Thyroid gland (tissue), 4 donors: ENCODE measurements around the gene FHIT.

Experiments
- POLR2A ChIP-seq, 2 donors: fragments of 450-650 bp; IDR thresholded peaks; one replicate each; pipeline ENCODE4 v1.6.1; 2017; ENCODE audit warnings: antibody characterized with exemption in 2 of 2, mild to moderate bottlenecking in 2 of 2, moderate library complexity in 1 of 2
- TF ChIP-seq, protein P1 (sequence below), 6 experiments: fragments of 200-600 bp in 3 of 6; fragments of 450-650 bp in 3 of 6; sonication (generic) in 3 of 6; IDR thresholded peaks; one replicate each; pipeline ENCODE4 v1.5.1; 2016 to 2019; ENCODE audit warnings: antibody characterized with exemption in 6 of 6, mild to moderate bottlenecking in 2 of 6, inconsistent platforms in 1 of 6, moderate library complexity in 1 of 6

GRCh38 chr3:61081554-61081953 is 169.7 kb downstream of the FHIT start:
- TF ChIP-seq POLR2A (IDR thresholded peaks at IDR 0.05) = no peak
- TF ChIP-seq, protein P1, sequence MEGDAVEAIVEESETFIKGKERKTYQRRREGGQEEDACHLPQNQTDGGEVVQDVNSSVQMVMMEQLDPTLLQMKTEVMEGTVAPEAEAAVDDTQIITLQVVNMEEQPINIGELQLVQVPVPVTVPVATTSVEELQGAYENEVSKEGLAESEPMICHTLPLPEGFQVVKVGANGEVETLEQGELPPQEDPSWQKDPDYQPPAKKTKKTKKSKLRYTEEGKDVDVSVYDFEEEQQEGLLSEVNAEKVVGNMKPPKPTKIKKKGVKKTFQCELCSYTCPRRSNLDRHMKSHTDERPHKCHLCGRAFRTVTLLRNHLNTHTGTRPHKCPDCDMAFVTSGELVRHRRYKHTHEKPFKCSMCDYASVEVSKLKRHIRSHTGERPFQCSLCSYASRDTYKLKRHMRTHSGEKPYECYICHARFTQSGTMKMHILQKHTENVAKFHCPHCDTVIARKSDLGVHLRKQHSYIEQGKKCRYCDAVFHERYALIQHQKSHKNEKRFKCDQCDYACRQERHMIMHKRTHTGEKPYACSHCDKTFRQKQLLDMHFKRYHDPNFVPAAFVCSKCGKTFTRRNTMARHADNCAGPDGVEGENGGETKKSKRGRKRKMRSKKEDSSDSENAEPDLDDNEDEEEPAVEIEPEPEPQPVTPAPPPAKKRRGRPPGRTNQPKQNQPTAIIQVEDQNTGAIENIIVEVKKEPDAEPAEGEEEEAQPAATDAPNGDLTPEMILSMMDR (IDR thresholded peaks at IDR 0.05) = no peak
